NOMO-1 (cell line): ENCODE data around the gene ING4.

Experiments
- DNase-seq, 2 experiments: peaks; one replicate each; lab custom pipeline; 2025; ENCODE audit not compliant: unreplicated experiment in 2 of 2; lab: John Stamatoyannopoulos, UW

Gene ING4

GRCh38 chr12:6639151-6639801, 23.6 kb downstream of the ING4 start:
- no peak for DNase-seq

GRCh38 chr12:6638305-6638704, 24.6 kb downstream of the ING4 start:
- DNase-seq = peak; percentile 26 to 63

- no peak for DNase-seq
Measured at GRCh38 chr12:6635856-6636531, 26.9 kb downstream of the ING4 start, which contains the start of gene LPAR5. Gene LPAR5 (minus strand): TSS chr12:6635959. CDS start chr12:6621248, 14,711 bp downstream.

GRCh38 chr12:6635375-6635855, 27.5 kb downstream of the ING4 start:
- no peak for DNase-seq

- peak; percentile 23 to 50 for DNase-seq
Measured at GRCh38 chr12:6632026-6632983, 30.6 kb downstream of the ING4 start.

- DNase-seq = no peak
Measured at GRCh38 chr12:6631549-6631961, 31.4 kb downstream of the ING4 start.

GRCh38 chr12:6630736-6631135, 32.2 kb downstream of the ING4 start:
- no peak for DNase-seq

GRCh38 chr12:6627616-6628015, 35.3 kb downstream of the ING4 start:
- DNase-seq = no peak

GRCh38 chr12:6626654-6627283, 36.1 kb downstream of the ING4 start:
- no peak for DNase-seq

GRCh38 chr12:6620885-6621274, 42.0 kb downstream of the ING4 start:
- DNase-seq = no peak

- no peak for DNase-seq
Measured at GRCh38 chr12:6620137-6620884, 42.6 kb downstream of the ING4 start.

GRCh38 chr12:6618483-6619225, 44.3 kb downstream of the ING4 start:
- no peak for DNase-seq

GRCh38 chr12:6615802-6616201, 47.1 kb downstream of the ING4 start:
- DNase-seq = no peak

GRCh38 chr12:6614513-6615172, 48.3 kb downstream of the ING4 start:
- no peak for DNase-seq

GRCh38 chr12:6613776-6614512, 49.0 kb downstream of the ING4 start:
- peak; percentile 97 to 99 for DNase-seq

- DNase-seq = peak; percentile 36 to 45
Measured at GRCh38 chr12:6613015-6613775, 49.7 kb downstream of the ING4 start.

- no peak for DNase-seq
Measured at GRCh38 chr12:6612652-6613014, 50.3 kb downstream of the ING4 start.
